Loucy (cell line): ENCODE measurements around the gene BMF.

Source experiments
- CTCF ChIP-seq: fragments of 200-600 bp; sonication (generic); conservative IDR thresholded peaks from 2 replicates; pipeline ENCODE4 v1.5.1; 2014; ENCODE audit warnings: mild to moderate bottlenecking, antibody characterized with exemption, low read length
- EZH2phosphoT487 ChIP-seq: fragments of 200-600 bp; IDR thresholded peaks from 2 replicates; pipeline ENCODE4 v1.6.1; 2018; ENCODE audit warnings: antibody characterized with exemption, mild to moderate bottlenecking, moderate library complexity, borderline replicate concordance

GRCh38 chr15:40062816-40063562 lies 45.7 kb downstream of the BMF start:
- TF ChIP-seq CTCF = no peak
- no peak for TF ChIP-seq EZH2phosphoT487
